OCI-LY7 (cell line): Measurements from ENCODE around the gene YWHAQ.

ENCODE experiments used
- CTCF ChIP-seq: fragments of 200-600 bp; sonication (generic); conservative IDR thresholded peaks from 2 replicates; pipeline ENCODE4 v1.5.1; 2014; ENCODE audit warnings: mild to moderate bottlenecking, antibody characterized with exemption, low read length, moderate library complexity, mixed read lengths
- EZH2phosphoT487 ChIP-seq: fragments of 200-600 bp; sonication (generic); IDR thresholded peaks from 2 replicates; pipeline ENCODE4 v1.6.1; 2018; ENCODE audit warnings: low read depth, borderline replicate concordance, mild to moderate bottlenecking, mixed run types, antibody characterized with exemption, low read length, moderate library complexity, mixed read lengths

GRCh38 chr2:9647884-9648283 lies 17.1 kb upstream of the YWHAQ start:
- TF ChIP-seq CTCF (no peak), EZH2phosphoT487 (no peak)
